ENCODE data around the gene CDC42. TPM values are rescaled to one million over a fixed set of nuclear protein-coding genes. Genes with fewer than 3 reads are reported as not detected.

Gene CDC42
- total and polyA plus RNA-seq, 2 experiments from 2014 or later: 119 to 184 TPM

DNA sequence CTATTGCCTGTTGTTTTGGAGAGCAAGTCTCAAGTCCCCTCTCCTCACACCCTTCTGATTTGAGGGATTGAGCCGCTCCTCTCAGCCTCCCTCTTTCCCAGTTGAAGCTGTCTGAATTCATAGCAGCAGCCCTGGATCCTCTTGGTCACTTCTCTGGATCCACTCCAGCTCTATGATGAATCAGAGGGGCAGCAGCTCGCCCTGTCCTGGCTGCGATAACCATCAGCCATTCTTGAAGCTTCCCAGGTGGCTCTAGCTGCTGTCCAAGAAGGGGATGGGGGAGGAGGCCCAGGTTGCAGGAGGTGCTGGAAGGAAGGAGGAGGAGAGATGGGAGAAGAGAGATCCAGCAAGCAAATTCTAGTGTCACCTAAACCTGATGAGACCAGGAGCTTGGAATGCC is 59.1 kb downstream of the CDC42 start:
- Histone ChIP-seq H3K79me2 (replicated peaks; ENCODE audit: insufficient read depth) (peaks cover 21% of the 10 kb centered on the region), H2AFZ (no peak overlapping the region), H3K4me3 (no peak overlapping the region), H3K27ac (ENCODE audit: low read depth) (no peak overlapping the region), H3K4me2 (no peak overlapping the region), H3F3A (replicated peaks; ENCODE audit: low read depth) (no peaks in the 10 kb centered on the region), H3K27me3 (ENCODE audit: insufficient read depth) (no peaks in the 10 kb centered on the region), H3K9me2 (ENCODE audit: insufficient read depth) (no peaks in the 10 kb centered on the region), H4K20me1 (replicated peaks; ENCODE audit: insufficient read depth) (peaks cover 25% of the 10 kb centered on the region; the same call in 1 of the 2 replicates), H3K4me1 (ENCODE audit: insufficient read depth) (peaks cover 5% of the 10 kb centered on the region; the same call in 1 of the 2 replicates), H3K36me3 (ENCODE audit: insufficient read depth) (no peaks in the 10 kb centered on the region)
- H3K27ac Mint-ChIP-seq: no peak overlapping the region
- TF ChIP-seq CREB1 (CRISPR knock-in tag; IDR thresholded peaks at IDR 0.05; ENCODE audit: low read depth): no peak
- TF ChIP-seq, protein P1, sequence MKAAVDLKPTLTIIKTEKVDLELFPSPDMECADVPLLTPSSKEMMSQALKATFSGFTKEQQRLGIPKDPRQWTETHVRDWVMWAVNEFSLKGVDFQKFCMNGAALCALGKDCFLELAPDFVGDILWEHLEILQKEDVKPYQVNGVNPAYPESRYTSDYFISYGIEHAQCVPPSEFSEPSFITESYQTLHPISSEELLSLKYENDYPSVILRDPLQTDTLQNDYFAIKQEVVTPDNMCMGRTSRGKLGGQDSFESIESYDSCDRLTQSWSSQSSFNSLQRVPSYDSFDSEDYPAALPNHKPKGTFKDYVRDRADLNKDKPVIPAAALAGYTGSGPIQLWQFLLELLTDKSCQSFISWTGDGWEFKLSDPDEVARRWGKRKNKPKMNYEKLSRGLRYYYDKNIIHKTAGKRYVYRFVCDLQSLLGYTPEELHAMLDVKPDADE (IDR thresholded peaks at IDR 0.05): no peak
- TF ChIP-seq ZNF114 (CRISPR knock-in tag; IDR thresholded peaks at IDR 0.05): no peak
- no peak for TF ChIP-seq EZH2phosphoT487 (IDR thresholded peaks at IDR 0.05; ENCODE audit: unreplicated experiment)
- peaks cover 14% of the 10 kb centered on the region for H3K27me3 Mint-ChIP-seq (ENCODE audit: insufficient read depth, low read depth, poor library complexity)
- peaks cover 6% of the 10 kb centered on the region; the same call in 2 of the 3 replicates for H3K36me3 Mint-ChIP-seq (ENCODE audit: low read depth)
- no peak for ATAC-seq
- H3K4me1 Mint-ChIP-seq: peaks cover 30% of the 10 kb centered on the region
- H3K4me3 Mint-ChIP-seq: no peak overlapping the region
- DNase-seq (ENCODE audit: low spot score): no peak
- H3K9me3 Mint-ChIP-seq: no peaks in the 10 kb centered on the region; the same call in 2 of the 3 replicates

GRCh38 chr1:22112554-22112953 is 60.0 kb downstream of the CDC42 start:
- Histone ChIP-seq H3K4me3 (no peak overlapping the region), H3F3A (replicated peaks; ENCODE audit: low read depth) (no peaks in the 10 kb centered on the region), H3K36me3 (ENCODE audit: insufficient read depth) (no peaks in the 10 kb centered on the region), H4K20me1 (replicated peaks; ENCODE audit: insufficient read depth) (peaks cover 31% of the 10 kb centered on the region; the same call in 1 of the 2 replicates), H3K9me2 (ENCODE audit: insufficient read depth) (no peaks in the 10 kb centered on the region), H3K4me1 (ENCODE audit: insufficient read depth) (peaks cover 5% of the 10 kb centered on the region; the same call in 1 of the 2 replicates), H3K27me3 (ENCODE audit: insufficient read depth) (no peaks in the 10 kb centered on the region), H3K4me2 (no peak overlapping the region), H2AFZ (no peak overlapping the region), H3K79me2 (replicated peaks; ENCODE audit: insufficient read depth) (peaks cover 13% of the 10 kb centered on the region), H3K27ac (ENCODE audit: low read depth) (no peak overlapping the region)
- peaks cover 6% of the 10 kb centered on the region; the same call in 2 of the 3 replicates for H3K36me3 Mint-ChIP-seq (ENCODE audit: low read depth)
- H3K9me3 Mint-ChIP-seq: no peaks in the 10 kb centered on the region; the same call in 2 of the 3 replicates
- H3K4me1 Mint-ChIP-seq: peaks cover 31% of the 10 kb centered on the region
- no peak for ATAC-seq
- no peak for TF ChIP-seq STAT1 (IDR thresholded peaks at IDR 0.05; ENCODE audit: unreplicated experiment)
- TF ChIP-seq ZNF114 (CRISPR knock-in tag; IDR thresholded peaks at IDR 0.05): no peak
- no peak for TF ChIP-seq POLR2AphosphoS5 (IDR thresholded peaks at IDR 0.05; ENCODE audit: low read depth)
- TF ChIP-seq CREB1 (CRISPR knock-in tag; IDR thresholded peaks at IDR 0.05; ENCODE audit: low read depth): no peak
- TF ChIP-seq, protein P2, sequence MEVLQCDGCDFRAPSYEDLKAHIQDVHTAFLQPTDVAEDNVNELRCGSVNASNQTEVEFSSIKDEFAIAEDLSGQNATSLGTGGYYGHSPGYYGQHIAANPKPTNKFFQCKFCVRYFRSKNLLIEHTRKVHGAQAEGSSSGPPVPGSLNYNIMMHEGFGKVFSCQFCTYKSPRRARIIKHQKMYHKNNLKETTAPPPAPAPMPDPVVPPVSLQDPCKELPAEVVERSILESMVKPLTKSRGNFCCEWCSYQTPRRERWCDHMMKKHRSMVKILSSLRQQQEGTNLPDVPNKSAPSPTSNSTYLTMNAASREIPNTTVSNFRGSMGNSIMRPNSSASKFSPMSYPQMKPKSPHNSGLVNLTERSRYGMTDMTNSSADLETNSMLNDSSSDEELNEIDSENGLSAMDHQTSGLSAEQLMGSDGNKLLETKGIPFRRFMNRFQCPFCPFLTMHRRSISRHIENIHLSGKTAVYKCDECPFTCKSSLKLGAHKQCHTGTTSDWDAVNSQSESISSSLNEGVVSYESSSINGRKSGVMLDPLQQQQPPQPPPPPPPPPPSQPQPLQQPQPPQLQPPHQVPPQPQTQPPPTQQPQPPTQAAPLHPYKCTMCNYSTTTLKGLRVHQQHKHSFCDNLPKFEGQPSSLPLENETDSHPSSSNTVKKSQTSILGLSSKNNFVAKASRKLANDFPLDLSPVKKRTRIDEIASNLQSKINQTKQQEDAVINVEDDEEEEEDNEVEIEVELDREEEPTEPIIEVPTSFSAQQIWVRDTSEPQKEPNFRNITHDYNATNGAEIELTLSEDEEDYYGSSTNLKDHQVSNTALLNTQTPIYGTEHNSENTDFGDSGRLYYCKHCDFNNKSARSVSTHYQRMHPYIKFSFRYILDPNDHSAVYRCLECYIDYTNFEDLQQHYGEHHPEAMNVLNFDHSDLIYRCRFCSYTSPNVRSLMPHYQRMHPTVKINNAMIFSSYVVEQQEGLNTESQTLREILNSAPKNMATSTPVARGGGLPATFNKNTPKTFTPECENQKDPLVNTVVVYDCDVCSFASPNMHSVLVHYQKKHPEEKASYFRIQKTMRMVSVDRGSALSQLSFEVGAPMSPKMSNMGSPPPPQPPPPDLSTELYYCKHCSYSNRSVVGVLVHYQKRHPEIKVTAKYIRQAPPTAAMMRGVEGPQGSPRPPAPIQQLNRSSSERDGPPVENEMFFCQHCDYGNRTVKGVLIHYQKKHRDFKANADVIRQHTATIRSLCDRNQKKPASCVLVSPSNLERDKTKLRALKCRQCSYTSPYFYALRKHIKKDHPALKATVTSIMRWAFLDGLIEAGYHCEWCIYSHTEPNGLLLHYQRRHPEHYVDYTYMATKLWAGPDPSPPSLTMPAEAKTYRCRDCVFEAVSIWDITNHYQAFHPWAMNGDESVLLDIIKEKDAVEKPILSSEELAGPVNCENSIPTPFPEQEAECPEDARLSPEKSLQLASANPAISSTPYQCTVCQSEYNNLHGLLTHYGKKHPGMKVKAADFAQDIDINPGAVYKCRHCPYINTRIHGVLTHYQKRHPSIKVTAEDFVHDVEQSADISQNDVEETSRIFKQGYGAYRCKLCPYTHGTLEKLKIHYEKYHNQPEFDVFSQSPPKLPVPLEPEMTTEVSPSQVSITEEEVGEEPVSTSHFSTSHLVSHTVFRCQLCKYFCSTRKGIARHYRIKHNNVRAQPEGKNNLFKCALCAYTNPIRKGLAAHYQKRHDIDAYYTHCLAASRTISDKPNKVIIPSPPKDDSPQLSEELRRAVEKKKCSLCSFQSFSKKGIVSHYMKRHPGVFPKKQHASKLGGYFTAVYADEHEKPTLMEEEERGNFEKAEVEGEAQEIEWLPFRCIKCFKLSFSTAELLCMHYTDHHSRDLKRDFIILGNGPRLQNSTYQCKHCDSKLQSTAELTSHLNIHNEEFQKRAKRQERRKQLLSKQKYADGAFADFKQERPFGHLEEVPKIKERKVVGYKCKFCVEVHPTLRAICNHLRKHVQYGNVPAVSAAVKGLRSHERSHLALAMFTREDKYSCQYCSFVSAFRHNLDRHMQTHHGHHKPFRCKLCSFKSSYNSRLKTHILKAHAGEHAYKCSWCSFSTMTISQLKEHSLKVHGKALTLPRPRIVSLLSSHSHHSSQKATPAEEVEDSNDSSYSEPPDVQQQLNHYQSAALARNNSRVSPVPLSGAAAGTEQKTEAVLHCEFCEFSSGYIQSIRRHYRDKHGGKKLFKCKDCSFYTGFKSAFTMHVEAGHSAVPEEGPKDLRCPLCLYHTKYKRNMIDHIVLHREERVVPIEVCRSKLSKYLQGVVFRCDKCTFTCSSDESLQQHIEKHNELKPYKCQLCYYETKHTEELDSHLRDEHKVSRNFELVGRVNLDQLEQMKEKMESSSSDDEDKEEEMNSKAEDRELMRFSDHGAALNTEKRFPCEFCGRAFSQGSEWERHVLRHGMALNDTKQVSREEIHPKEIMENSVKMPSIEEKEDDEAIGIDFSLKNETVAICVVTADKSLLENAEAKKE (CRISPR knock-in tag; IDR thresholded peaks at IDR 0.05): no peak
- no peak for TF ChIP-seq EZH2 (IDR thresholded peaks at IDR 0.05; ENCODE audit: low read depth, unreplicated experiment)
- TF ChIP-seq CTCF (conservative IDR thresholded peaks at IDR 0.05; ENCODE audit: low read depth in 2 of 2): no peak
- no peak for TF ChIP-seq NANOG (IDR thresholded peaks at IDR 0.05; ENCODE audit: borderline replicate concordance)
- no peak overlapping the region for H3K4me3 Mint-ChIP-seq
- H3K27me3 Mint-ChIP-seq (ENCODE audit: insufficient read depth, low read depth, poor library complexity): peaks cover 17% of the 10 kb centered on the region
- H3K27ac Mint-ChIP-seq: no peak overlapping the region
- no peak for DNase-seq (ENCODE audit: low spot score)
